Stimulated activated CD8-positive, alpha-beta memory T cell treated with anti-CD3 and anti-CD28 coated beads, Interleukin-15, amount 100 ng/mL, for 48 hours (primary cell): Measurements from ENCODE around the gene PHLPP1.
"Not testable (repeated sequence)": the region's sequence is repeated elsewhere in the genome, so short reads cannot be mapped to it uniquely, and the experiment has no call there.

Experiments used
- DNase-seq, 2 donors: peaks; one replicate each; pipeline ENCODE4 v3.0.0-alpha.2; 2020; ENCODE audit warnings: low read depth in 2 of 2

PHLPP1 gene

GRCh38 chr18:62809445-62809844, 94.1 kb downstream of the PHLPP1 start:
- DNase-seq: not testable (repeated sequence)

DNA sequence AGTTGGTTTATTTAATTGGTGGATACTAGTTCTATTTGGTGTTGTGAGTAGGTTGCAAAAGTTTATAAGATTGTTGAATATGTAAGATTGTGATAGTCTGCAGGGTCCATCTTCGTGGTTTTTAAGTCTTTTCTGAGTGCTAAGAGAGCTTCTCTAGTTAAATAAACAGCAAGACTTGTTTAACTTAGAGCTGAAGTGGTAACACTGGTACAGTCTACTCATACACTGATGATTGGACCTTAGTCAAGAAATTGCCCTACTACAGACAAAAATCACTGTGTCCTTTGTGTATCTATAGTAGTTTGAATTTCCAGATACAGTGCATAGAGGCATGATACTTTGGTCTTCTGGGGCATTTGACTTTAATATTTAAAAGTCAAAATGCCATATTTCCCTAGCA, 94.6 kb downstream of the PHLPP1 start:
- DNase-seq: no peak

- DNase-seq: no peak
Measured at GRCh38 chr18:62810682-62811081, 95.3 kb downstream of the PHLPP1 start.

DNA sequence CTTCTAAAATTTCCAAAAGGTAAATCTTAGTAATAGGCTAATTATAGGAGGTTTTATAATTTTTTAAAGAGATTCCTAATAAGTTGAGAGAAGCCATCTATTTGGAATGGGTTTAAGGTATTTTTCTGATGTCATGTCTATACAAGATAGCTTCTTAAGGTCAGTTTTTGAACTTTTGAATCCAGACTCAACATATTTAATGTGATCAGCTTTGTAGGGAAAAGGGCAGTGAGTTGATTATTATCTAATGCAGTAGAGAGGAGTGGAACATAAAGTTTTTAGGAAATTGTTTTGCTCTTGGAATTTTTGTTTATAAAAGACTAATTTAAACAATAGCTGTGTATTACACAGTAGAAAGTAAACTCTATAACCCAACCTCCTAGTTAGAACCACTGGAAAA, 96.3 kb downstream of the PHLPP1 start:
- DNase-seq: no peak

- DNase-seq: no peak
Measured at GRCh38 chr18:62812242-62812641, 96.9 kb downstream of the PHLPP1 start.

- no peak for DNase-seq
Measured at GRCh38 chr18:62812876-62813275, 97.5 kb downstream of the PHLPP1 start.

DNA sequence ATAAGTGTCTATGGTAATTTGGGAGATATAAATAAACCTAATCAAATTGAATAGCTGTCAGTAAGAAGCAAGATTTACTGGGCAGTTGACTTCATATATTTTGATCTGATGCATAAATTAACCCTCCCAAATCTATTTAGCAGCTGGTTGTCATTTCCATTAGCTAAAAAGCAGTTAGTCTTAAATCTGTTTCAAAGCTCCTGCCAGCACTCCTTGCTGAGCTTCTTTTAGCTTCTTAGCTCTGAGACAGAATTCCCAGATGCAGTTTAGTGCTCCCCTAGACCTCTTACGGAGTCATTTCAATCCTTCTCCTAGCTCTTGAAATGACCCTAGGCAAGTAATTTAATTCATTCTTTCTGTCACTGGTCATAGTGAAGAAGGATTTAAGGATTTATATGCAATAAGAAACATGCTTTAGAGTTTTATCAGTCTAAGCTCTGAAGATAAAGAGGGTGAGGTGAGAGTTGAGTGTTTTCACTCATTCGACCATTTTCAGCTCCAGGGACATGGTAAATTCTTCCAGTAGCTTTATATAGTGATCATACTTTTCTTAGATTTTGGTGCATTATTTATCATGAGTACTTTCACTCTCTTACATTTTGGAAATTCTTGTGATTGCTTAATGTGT, 98.9 kb downstream of the PHLPP1 start:
- DNase-seq: no peak

- no peak for DNase-seq
Measured at GRCh38 chr18:62825382-62825781, 110.0 kb downstream of the PHLPP1 start.

GRCh38 chr18:62827397-62827796, 112.1 kb downstream of the PHLPP1 start:
- DNase-seq: no peak

DNA sequence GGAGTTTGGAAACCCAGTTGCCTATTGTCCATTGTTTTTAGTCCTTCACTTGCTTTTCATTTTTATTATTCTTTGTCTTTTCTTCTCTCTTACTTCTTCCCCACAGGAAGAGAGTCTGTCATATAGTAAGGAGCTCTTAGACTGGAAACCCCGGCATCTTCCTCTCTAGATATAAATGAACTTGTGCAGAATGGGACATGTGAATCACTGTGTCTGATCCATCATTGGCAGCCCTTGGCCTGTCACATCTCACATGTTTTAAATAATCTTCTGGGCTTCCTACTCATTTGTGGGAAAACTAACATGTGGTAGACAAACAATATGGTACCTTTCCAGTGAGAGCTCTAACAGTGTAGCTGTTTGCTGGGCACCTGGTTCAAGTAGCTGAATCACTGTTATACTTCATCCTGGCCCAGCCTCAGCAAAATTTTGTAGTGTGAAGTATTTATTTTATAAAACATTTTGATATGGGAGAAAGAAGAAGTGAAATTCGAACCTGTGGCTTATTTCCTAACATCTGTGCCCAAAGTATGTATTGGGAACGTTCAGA, 112.8 kb downstream of the PHLPP1 start:
- no peak for DNase-seq

GRCh38 chr18:62828852-62829251, 113.5 kb downstream of the PHLPP1 start:
- no peak for DNase-seq

- DNase-seq: no peak
Measured at GRCh38 chr18:62829936-62830335, 114.6 kb downstream of the PHLPP1 start.

GRCh38 chr18:62832282-62832681, 116.9 kb downstream of the PHLPP1 start:
- no peak for DNase-seq

DNA sequence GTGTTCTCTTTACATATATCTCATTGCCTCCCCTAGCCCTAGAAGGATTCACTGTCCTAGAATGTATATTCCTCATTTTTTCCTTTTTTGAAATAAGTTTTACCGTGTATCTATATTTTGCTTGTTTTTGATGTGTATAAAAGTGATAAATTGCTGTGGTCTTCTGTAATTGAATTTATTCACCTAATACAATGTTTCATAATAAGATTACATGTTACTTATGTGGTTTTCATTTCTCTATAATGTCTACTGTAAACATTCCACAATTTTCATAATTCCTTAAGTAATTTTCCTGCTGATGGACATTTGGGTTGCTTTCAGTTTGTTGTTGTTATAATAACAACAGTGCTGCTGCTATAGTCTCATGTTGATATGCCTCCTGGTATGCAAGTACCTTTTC, 118.2 kb downstream of the PHLPP1 start:
- no peak for DNase-seq

DNA sequence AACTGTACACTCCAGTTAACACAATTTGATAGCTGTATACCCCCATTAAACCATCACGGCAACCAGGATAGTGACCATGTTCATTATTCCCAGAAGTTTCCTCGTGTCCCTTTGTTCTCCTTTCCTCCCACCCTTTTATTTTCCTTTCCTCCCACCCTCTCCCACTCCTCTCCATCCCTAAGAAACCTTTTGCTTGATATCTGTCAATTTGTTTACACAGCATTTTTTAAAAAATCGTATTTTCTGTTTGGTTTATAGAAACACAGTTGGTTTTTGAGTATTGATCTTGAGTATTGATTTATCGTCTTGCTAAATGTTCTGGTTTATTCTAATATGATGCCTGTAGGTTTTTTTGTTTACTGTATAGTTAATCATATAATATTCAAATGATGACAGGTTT, 119.4 kb downstream of the PHLPP1 start:
- no peak for DNase-seq

DNA sequence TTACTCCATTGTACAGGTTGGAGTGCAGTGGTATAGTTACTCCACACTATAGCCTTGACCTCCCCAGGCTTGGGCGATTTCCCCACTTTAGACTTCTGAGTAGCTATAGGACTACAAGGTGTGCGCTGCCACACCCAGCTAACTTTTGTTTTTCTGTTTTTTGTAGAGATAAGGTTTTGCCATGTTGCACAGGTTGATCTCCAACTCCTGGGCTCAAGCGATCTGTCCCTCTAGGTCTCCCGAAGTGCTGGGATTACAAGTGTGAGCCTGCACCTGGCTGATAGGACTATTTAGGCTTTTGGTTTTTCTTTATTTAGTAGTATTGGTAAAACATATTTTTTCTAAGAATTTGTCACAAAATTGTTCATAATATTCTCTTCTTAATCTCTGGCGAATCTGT, 121.7 kb downstream of the PHLPP1 start:
- DNase-seq: no peak

GRCh38 chr18:62838475-62839098, 123.2 kb downstream of the PHLPP1 start:
- DNase-seq: no peak

GRCh38 chr18:62839874-62840713, 124.8 kb downstream of the PHLPP1 start:
- DNase-seq: no peak

- DNase-seq: no peak
Measured at GRCh38 chr18:62841405-62841804, 126.1 kb downstream of the PHLPP1 start.

GRCh38 chr18:62842898-62843297, 127.6 kb downstream of the PHLPP1 start:
- no peak for DNase-seq

GRCh38 chr18:62844850-62845643, 129.7 kb downstream of the PHLPP1 start:
- DNase-seq: peak; percentile 6 to 36

GRCh38 chr18:62846313-62846712, 131.0 kb downstream of the PHLPP1 start:
- DNase-seq: no peak
